ENCODE results near the gene GTF3C5. TPM values are rescaled to one million over a fixed set of nuclear protein-coding genes. Genes with fewer than 3 reads are reported as not detected.
"Not testable (repeated sequence)": the region's sequence is repeated elsewhere in the genome, so short reads cannot be mapped to it uniquely, and the experiment has no call there.

GTF3C5 gene
- total RNA-seq, 2 experiments from 2014 or later: 49.0 to 52.4 TPM

DNA sequence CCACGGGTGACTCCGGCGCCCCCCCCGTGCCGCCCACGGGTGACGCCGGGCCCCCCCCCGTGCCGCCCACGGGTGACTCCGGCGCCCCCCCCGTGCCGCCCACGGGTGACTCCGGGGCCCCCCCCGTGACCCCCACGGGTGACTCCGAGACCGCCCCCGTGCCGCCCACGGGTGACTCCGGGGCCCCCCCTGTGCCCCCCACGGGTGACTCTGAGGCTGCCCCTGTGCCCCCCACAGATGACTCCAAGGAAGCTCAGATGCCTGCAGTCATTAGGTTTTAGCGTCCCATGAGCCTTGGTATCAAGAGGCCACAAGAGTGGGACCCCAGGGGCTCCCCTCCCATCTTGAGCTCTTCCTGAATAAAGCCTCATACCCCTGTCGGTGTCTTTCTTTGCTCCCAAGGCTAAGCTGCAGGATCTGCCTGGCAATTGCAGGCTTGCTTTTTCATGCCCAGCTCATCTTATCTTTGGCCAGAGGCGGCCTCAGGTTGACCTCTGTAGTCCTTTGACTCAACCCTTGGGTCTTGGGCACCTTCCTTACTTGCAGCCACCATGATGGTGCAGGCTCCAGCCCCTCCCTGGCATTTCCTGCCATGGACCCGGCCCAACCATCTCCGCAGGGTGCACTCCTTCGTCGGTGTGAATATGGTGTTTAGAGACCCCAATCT is 40.8 kb downstream of the GTF3C5 start:
- Mint-ChIP-seq H3K4me3 (no peak overlapping the region), H3K27me3 (no peaks in the 10 kb centered on the region), H3K36me3 (ENCODE audit: low read depth) (no peaks in the 10 kb centered on the region), H3K9me3 (no peaks in the 10 kb centered on the region), H3K27ac (no peak overlapping the region), H3K4me1 (ENCODE audit: low read depth) (no peaks in the 10 kb centered on the region)
- ATAC-seq (ENCODE audit: poor library complexity): no peak
- DNase-seq: no peak
- H3K4me3 ChIP-seq (ENCODE audit: low read length): no peak overlapping the region
- no peak overlapping the region for H3K27ac ChIP-seq (ENCODE audit: low read depth in 1 of 2, low read length in 2 of 2)
- TF ChIP-seq, protein P1, sequence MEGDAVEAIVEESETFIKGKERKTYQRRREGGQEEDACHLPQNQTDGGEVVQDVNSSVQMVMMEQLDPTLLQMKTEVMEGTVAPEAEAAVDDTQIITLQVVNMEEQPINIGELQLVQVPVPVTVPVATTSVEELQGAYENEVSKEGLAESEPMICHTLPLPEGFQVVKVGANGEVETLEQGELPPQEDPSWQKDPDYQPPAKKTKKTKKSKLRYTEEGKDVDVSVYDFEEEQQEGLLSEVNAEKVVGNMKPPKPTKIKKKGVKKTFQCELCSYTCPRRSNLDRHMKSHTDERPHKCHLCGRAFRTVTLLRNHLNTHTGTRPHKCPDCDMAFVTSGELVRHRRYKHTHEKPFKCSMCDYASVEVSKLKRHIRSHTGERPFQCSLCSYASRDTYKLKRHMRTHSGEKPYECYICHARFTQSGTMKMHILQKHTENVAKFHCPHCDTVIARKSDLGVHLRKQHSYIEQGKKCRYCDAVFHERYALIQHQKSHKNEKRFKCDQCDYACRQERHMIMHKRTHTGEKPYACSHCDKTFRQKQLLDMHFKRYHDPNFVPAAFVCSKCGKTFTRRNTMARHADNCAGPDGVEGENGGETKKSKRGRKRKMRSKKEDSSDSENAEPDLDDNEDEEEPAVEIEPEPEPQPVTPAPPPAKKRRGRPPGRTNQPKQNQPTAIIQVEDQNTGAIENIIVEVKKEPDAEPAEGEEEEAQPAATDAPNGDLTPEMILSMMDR (IDR thresholded peaks at IDR 0.05): no peak
- intact Hi-C loops (cut with DNase I, micrococcal nuclease): no loop called here
- no peaks in the 10 kb centered on the region for H3K4me1 ChIP-seq (ENCODE audit: insufficient read depth, low read length)
- H3K9me3 ChIP-seq (ENCODE audit: control insufficient read depth in 1 of 2, insufficient read depth in 1 of 2, low read length in 2 of 2): no peaks in the 10 kb centered on the region
- CTCF ChIA-PET: no interaction called here
- POLR2A ChIA-PET: no interaction called here
- no peaks in the 10 kb centered on the region for H3K27me3 ChIP-seq (ENCODE audit: control insufficient read depth in 1 of 2, insufficient read depth in 2 of 2, low read length in 2 of 2)
- H3K36me3 ChIP-seq (ENCODE audit: insufficient read depth, low read length): no peaks in the 10 kb centered on the region

DNA sequence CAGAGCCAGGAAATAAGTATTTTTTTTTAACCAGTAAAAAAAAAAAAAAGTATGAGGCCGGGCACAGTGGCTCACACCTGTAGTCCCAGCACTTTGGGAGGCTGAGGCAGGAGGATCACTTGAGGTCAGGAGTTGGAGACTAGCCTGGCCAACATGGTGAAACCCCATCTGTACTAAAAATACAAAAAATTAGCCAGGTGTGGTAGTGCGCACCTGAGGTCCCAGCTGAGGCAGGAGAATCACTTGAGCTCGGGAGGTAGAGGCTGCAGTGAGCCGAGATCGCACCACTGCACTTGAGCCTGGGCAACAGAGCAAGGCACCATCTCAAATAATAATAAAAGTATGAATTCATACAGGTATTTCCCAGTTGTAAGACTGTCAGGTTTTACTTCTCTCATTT is 41.4 kb downstream of the GTF3C5 start:
- ATAC-seq (ENCODE audit: poor library complexity); H3K27me3 Mint-ChIP-seq; CTCF ChIA-PET; H3K27ac ChIP-seq (ENCODE audit: low read depth in 1 of 2, low read length in 2 of 2); DNase-seq; intact Hi-C loops (cut with DNase I, micrococcal nuclease); H3K9me3 ChIP-seq (ENCODE audit: control insufficient read depth in 1 of 2, insufficient read depth in 1 of 2, low read length in 2 of 2); H3K27ac Mint-ChIP-seq; H3K36me3 ChIP-seq (ENCODE audit: insufficient read depth, low read length); POLR2A ChIA-PET; H3K4me3 ChIP-seq (ENCODE audit: low read length); H3K4me3 Mint-ChIP-seq; H3K4me1 Mint-ChIP-seq (ENCODE audit: low read depth); H3K27me3 ChIP-seq (ENCODE audit: control insufficient read depth in 1 of 2, insufficient read depth in 2 of 2, low read length in 2 of 2); H3K9me3 Mint-ChIP-seq; H3K36me3 Mint-ChIP-seq (ENCODE audit: low read depth); H3K4me1 ChIP-seq (ENCODE audit: insufficient read depth, low read length): not testable (repeated sequence)

DNA sequence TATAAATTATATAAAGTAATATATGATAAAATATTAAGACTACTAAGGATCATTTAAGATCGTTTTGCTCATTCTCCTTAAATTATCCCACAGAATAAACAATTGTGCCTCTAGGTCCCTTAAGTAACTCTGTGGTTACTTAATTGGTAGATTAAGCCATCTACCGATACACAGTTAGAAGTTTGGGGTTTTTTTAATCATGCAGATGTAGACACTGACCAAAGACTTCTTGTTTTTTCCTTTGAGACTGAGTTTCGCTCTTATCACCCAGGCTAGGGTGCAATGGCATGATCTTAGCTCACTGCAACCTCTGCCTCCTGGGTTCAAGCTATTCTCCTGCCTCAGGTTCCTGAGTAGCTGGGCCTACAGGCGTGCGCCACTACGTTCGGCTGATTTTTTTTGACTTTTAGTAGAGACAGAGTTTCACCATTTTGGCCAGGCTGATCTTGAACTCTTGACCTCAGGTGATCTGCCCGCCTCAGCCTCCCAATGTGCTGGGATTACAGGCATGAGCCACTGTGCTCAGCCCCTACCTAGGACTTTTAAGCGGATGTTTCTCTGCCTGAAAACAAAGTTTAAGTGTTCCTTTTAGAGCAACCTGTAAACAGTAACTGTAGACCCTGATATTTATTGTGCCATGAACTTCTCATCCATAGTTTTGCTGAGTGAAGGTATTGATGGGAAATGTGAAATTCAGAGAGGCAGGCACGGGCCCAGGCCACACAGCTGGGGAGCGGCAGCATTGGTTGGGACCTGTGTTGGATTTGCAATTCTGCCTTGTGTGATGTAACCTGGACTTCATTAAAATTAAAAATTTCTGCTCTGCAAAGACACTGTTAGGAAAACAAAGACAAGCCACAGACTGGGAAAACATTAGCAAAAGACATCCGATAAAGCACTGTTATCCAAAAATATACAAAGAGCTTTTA is 42.6 kb downstream of the GTF3C5 start:
- Histone ChIP-seq H3K9me3 (ENCODE audit: control insufficient read depth in 1 of 2, insufficient read depth in 1 of 2, low read length in 2 of 2) (no peaks in the 10 kb centered on the region), H3K27ac (ENCODE audit: low read depth in 1 of 2, low read length in 2 of 2) (no peak overlapping the region), H3K27me3 (ENCODE audit: control insufficient read depth in 1 of 2, insufficient read depth in 2 of 2, low read length in 2 of 2) (no peaks in the 10 kb centered on the region), H3K4me3 (ENCODE audit: low read length) (no peak overlapping the region), H3K36me3 (ENCODE audit: insufficient read depth, low read length) (no peaks in the 10 kb centered on the region), H3K4me1 (ENCODE audit: insufficient read depth, low read length) (no peaks in the 10 kb centered on the region)
- DNase-seq: no peak
- Mint-ChIP-seq H3K9me3 (no peaks in the 10 kb centered on the region), H3K27ac (no peak overlapping the region), H3K4me3 (no peak overlapping the region), H3K27me3 (no peaks in the 10 kb centered on the region), H3K4me1 (ENCODE audit: low read depth) (no peaks in the 10 kb centered on the region), H3K36me3 (ENCODE audit: low read depth) (no peaks in the 10 kb centered on the region)
- no peak for ATAC-seq (ENCODE audit: poor library complexity)
- ChIA-PET POLR2A (no interaction called here), CTCF (no interaction called here)
- intact Hi-C loops (cut with DNase I, micrococcal nuclease): no loop called here
- TF ChIP-seq, protein P1 (IDR thresholded peaks at IDR 0.05): no peak
